WTC11 (cell line): Measurements from ENCODE around the gene NDE1. TPM values are rescaled to one million over a fixed set of nuclear protein-coding genes. Genes with fewer than 3 reads are reported as not detected.

Source experiments
- ATAC-seq: fragments of 200-7000 bp; cut with Tn5 transposase; 2 replicates; pipeline ENCODE4 v1.10.0; 2021; ENCODE audit warnings: mild to moderate bottlenecking, moderate library complexity
- CTCF ChIA-PET: fragments of 300-600 bp; sonication (Branson Sonifier 250); formaldehyde crosslinking; loops from one replicate; lab custom pipeline; 2021; ENCODE audit warnings: antibody characterized with exemption; lab: Charles Lee
- POLR2A ChIA-PET: fragments of 350-600 bp; sonication (Branson Sonifier 250); formaldehyde crosslinking; loops from one replicate; lab custom pipeline; 2021; ENCODE audit warnings: antibody characterized with exemption; lab: Charles Lee
- DNase-seq: peaks from one replicate; pipeline ENCODE4 v3.0.0; 2021; ENCODE audit warnings: low spot score
- H3K27ac Mint-ChIP-seq: 2 replicates; pipeline ENCODE4 v1.8.0; 2021; ENCODE audit warnings: mixed read lengths
- H3K27me3 Mint-ChIP-seq: 2 replicates; pipeline ENCODE4 v1.8.0; 2021; ENCODE audit warnings: low read depth, mild to moderate bottlenecking, moderate library complexity, mixed read lengths
- H3K36me3 Mint-ChIP-seq: 2 replicates; pipeline ENCODE4 v1.8.0; 2021; ENCODE audit warnings: mixed read lengths
- H3K4me1 Mint-ChIP-seq: 2 replicates; pipeline ENCODE4 v1.8.0; 2022; ENCODE audit warnings: mixed read lengths
- H3K4me3 Mint-ChIP-seq: 2 replicates; pipeline ENCODE4 v1.8.0; 2021; ENCODE audit warnings: mild to moderate bottlenecking, moderate library complexity, mixed read lengths
- H3K9me3 Mint-ChIP-seq: 2 replicates; pipeline ENCODE4 v1.8.0; 2021; ENCODE audit warnings: mixed read lengths
- CREB1 ChIP-seq: sonication (generic); formaldehyde crosslinking; IDR thresholded peaks from 2 replicates; pipeline ENCODE4 v1.8.0; 2023; ENCODE audit warnings: mild to moderate bottlenecking, missing genetic modification reagents
- CREM ChIP-seq: sonication (generic); formaldehyde crosslinking; IDR thresholded peaks from 2 replicates; pipeline ENCODE4 v1.8.1; 2022; ENCODE audit warnings: mild to moderate bottlenecking, missing genetic modification reagents, moderate library complexity
- ESRRA ChIP-seq: sonication (generic); formaldehyde crosslinking; IDR thresholded peaks from 2 replicates; pipeline ENCODE4 v1.8.1; 2022; ENCODE audit warnings: mild to moderate bottlenecking, missing genetic modification reagents, borderline replicate concordance
- ETV6 ChIP-seq: sonication (generic); formaldehyde crosslinking; IDR thresholded peaks from 2 replicates; pipeline ENCODE4 v1.8.1; 2022; ENCODE audit warnings: mild to moderate bottlenecking, missing genetic modification reagents
- IRF2 ChIP-seq: sonication (generic); formaldehyde crosslinking; IDR thresholded peaks from 2 replicates; pipeline ENCODE4 v1.8.0; 2022; ENCODE audit warnings: low read depth, missing genetic modification reagents, borderline replicate concordance
- JAZF1 ChIP-seq: fragments of 250-450 bp; sonication (Bioruptor Pico); IDR thresholded peaks from 2 replicates; pipeline ENCODE4 v1.9.0; 2021; ENCODE audit warnings: moderate library complexity, mild to moderate bottlenecking, inconsistent platforms
- NFYB ChIP-seq: sonication (generic); formaldehyde crosslinking; conservative IDR thresholded peaks from 2 replicates; pipeline ENCODE4 v1.8.0; 2022; ENCODE audit warnings: low read depth, missing genetic modification reagents
- NR1H2 ChIP-seq: sonication (generic); formaldehyde crosslinking; IDR thresholded peaks from 2 replicates; pipeline ENCODE4 v1.9.0; 2021; ENCODE audit warnings: mild to moderate bottlenecking, moderate library complexity, missing genetic modification reagents
- RORB ChIP-seq: fragments of 250-450 bp; sonication (Bioruptor Pico); IDR thresholded peaks from 2 replicates; pipeline ENCODE4 v1.9.0; 2021; ENCODE audit warnings: mild to moderate bottlenecking
- SMAD3 ChIP-seq: sonication (generic); formaldehyde crosslinking; IDR thresholded peaks from 2 replicates; pipeline ENCODE4 v1.8.0; 2022; ENCODE audit warnings: missing genetic modification reagents, mild to moderate bottlenecking, borderline replicate concordance
- SMAD4 ChIP-seq: sonication (generic); formaldehyde crosslinking; IDR thresholded peaks from 2 replicates; pipeline ENCODE4 v1.8.0; 2022; ENCODE audit warnings: mild to moderate bottlenecking, missing genetic modification reagents
- TEAD1 ChIP-seq: sonication (generic); formaldehyde crosslinking; IDR thresholded peaks from 2 replicates; pipeline ENCODE4 v1.8.0; 2022; ENCODE audit warnings: mild to moderate bottlenecking, missing genetic modification reagents
- ZNF121 ChIP-seq: sonication (generic); formaldehyde crosslinking; IDR thresholded peaks from 2 replicates; pipeline ENCODE4 v1.8.0; 2023; ENCODE audit warnings: missing genetic modification reagents
- ZNF219 ChIP-seq: sonication (generic); formaldehyde crosslinking; IDR thresholded peaks from 2 replicates; pipeline ENCODE4 v1.8.0; 2023; ENCODE audit warnings: missing genetic modification reagents, mild to moderate bottlenecking, borderline replicate concordance
- ZNF423 ChIP-seq: fragments of 250-450 bp; sonication (Bioruptor Pico); IDR thresholded peaks from 2 replicates; pipeline ENCODE4 v2.1.2; 2022; ENCODE audit warnings: mild to moderate bottlenecking, moderate library complexity
- total RNA-seq: library from RNA; stranded (reverse); gene quantifications from 3 replicates; pipeline ENCODE4 v1.2.3, GENCODE V29; 2021
- TF ChIP-seq, protein P1 (sequence below): sonication (generic); formaldehyde crosslinking; IDR thresholded peaks from 2 replicates; pipeline ENCODE4 v1.8.1; 2023; ENCODE audit warnings: mild to moderate bottlenecking, missing genetic modification reagents, moderate library complexity
- TF ChIP-seq, protein P2 (sequence below): sonication (generic); formaldehyde crosslinking; IDR thresholded peaks from 2 replicates; pipeline ENCODE4 v1.8.1; 2022; ENCODE audit warnings: missing genetic modification reagents, borderline replicate concordance
- TF ChIP-seq, protein P3 (sequence below): fragments of 250-450 bp; sonication (Bioruptor Pico); IDR thresholded peaks from 2 replicates; pipeline ENCODE4 v1.8.0; 2021; ENCODE audit warnings: mild to moderate bottlenecking
- TF ChIP-seq, protein P4 (sequence below): sonication (generic); formaldehyde crosslinking; IDR thresholded peaks from 2 replicates; pipeline ENCODE4 v1.8.1; 2022; ENCODE audit warnings: mild to moderate bottlenecking, moderate library complexity, missing genetic modification reagents
- TF ChIP-seq, protein P5 (sequence below): fragments of 250-450 bp; sonication (Bioruptor Pico); IDR thresholded peaks from 2 replicates; pipeline ENCODE4 v2.1.2; 2022; ENCODE audit warnings: mild to moderate bottlenecking, moderate library complexity
- TF ChIP-seq, protein P6 (sequence below): sonication (generic); formaldehyde crosslinking; IDR thresholded peaks from 2 replicates; pipeline ENCODE4 v1.8.0; 2022; ENCODE audit warnings: mild to moderate bottlenecking, missing genetic modification reagents
- TF ChIP-seq, protein P7 (sequence below): sonication (generic); formaldehyde crosslinking; IDR thresholded peaks from 2 replicates; pipeline ENCODE4 v1.8.0; 2023; ENCODE audit warnings: missing genetic modification reagents

The NDE1 gene
- total RNA-seq, 1 experiment from 2014 or later = 39.4 TPM

DNA sequence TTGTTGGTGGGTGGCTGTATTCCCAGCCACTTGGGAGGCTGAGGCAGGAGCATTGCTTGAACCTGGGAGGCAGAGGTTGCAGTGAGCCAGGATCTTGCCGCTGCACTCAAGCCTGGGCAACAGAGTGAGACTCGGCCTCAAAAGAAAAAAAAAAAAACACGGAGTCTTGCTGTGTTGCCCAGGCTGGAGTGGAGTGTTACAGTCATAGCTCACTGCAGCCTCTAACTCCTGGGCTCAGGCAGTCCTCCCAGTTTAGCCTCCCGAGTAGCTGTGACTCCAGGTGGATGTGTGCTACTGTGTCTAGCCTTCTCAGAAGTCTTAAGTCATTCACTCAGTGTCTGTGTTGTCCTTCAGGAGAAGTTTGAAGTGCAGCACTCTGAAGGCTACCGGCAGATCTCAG lies 27.4 kb downstream of the NDE1 start:
- no peak for ATAC-seq
- Mint-ChIP-seq H3K36me3 (peaks cover 20% of the 10 kb centered on the region), H3K4me1 (peaks cover 6% of the 10 kb centered on the region; the same call in 1 of the 2 replicates)
- CTCF ChIA-PET = no interaction called here
- peak; percentile 51 for TF ChIP-seq ZNF121 (CRISPR knock-in tag)
- TF ChIP-seq SMAD3 = no peak
- TF ChIP-seq, all 79 proteins: peak for 1
- POLR2A ChIA-PET = no interaction called here
- H3K4me3 Mint-ChIP-seq = no peak overlapping the region
- DNase-seq = no peak
- no peaks in the 10 kb centered on the region for H3K27me3 Mint-ChIP-seq
- no peaks in the 10 kb centered on the region for H3K9me3 Mint-ChIP-seq
- H3K27ac Mint-ChIP-seq = no peak overlapping the region

DNA sequence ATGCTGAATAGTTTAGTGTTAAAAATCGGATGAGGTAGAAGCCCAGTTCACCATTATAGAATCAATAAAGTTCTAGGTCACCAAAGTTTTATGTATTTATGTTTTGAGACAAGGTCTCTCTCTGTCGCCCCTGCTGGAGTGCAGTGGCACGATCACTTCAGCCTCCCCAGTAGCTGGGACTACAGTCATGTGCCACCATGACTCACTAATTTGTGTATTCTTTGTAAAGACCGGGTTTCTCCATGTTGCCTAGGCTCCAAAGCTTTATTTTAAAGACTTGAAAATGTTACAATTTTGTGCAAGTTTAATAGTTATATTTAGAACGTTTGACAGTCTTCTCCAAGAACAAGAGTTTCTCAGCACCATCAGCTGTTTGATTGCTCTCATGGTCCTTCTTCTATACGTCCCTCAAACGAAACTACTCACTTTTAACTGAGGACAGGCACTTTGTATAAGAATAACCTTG lies 32.1 kb downstream of the NDE1 start:
- H3K4me3 Mint-ChIP-seq = no peak overlapping the region
- H3K27me3 Mint-ChIP-seq = no peaks in the 10 kb centered on the region
- ChIA-PET POLR2A (no interaction called here), CTCF (interaction anchor here (0.6 to 3.0 kb wide), 16 partner anchors 10 to 62 kb away, joined by 3 to 12 read pairs (median 4); partner anchors contain the start of gene MARF1)
- ATAC-seq (peak; percentile 76), DNase-seq (peak; percentile 58)
- H3K9me3 Mint-ChIP-seq = no peaks in the 10 kb centered on the region
- H3K36me3 Mint-ChIP-seq = peaks cover 20% of the 10 kb centered on the region
- peak overlapping the region; percentile 26; the same call in 1 of the 2 replicates for H3K27ac Mint-ChIP-seq
- H3K4me1 Mint-ChIP-seq = 0 out of 2 replicates have a peak, but pooled peaks cover 3% of the 10 kb centered on the region
- no peak for TF ChIP-seq IRF2 (CRISPR knock-in tag)
- TF ChIP-seq, protein P1, sequence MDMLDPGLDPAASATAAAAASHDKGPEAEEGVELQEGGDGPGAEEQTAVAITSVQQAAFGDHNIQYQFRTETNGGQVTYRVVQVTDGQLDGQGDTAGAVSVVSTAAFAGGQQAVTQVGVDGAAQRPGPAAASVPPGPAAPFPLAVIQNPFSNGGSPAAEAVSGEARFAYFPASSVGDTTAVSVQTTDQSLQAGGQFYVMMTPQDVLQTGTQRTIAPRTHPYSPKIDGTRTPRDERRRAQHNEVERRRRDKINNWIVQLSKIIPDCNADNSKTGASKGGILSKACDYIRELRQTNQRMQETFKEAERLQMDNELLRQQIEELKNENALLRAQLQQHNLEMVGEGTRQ (CRISPR knock-in tag) = peak; percentile 11; the same call in 1 of the 2 replicates

DNA sequence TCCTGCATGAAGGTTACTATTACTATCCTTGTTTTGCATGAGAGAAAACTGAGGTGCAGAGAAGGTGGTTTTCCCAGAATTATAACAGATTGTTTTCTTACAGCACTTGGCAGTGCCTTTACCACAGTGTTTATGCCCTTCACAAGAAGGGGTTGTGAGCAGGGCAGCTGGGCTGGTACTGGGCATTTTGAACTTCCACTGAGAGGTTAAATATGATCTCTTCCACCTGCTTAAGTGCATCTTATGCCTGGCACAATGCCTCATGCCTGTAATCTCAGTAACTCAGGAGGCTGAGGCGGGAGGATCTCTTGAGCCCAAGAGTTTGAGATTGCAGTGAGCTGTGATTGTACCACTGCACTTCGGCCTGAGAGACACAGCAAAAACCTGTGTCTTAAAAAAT lies 36.2 kb downstream of the NDE1 start:
- Mint-ChIP-seq H3K36me3 (peaks cover 21% of the 10 kb centered on the region), H3K9me3 (no peaks in the 10 kb centered on the region), H3K27ac (no peak overlapping the region)

More for the DNA sequence above, 36.2 kb downstream of the NDE1 start:
- Mint-ChIP-seq H3K4me3 (no peak overlapping the region), H3K27me3 (no peaks in the 10 kb centered on the region), H3K4me1 (0 out of 2 replicates have a peak, but pooled peaks cover 3% of the 10 kb centered on the region)
- TF ChIP-seq, protein P2, sequence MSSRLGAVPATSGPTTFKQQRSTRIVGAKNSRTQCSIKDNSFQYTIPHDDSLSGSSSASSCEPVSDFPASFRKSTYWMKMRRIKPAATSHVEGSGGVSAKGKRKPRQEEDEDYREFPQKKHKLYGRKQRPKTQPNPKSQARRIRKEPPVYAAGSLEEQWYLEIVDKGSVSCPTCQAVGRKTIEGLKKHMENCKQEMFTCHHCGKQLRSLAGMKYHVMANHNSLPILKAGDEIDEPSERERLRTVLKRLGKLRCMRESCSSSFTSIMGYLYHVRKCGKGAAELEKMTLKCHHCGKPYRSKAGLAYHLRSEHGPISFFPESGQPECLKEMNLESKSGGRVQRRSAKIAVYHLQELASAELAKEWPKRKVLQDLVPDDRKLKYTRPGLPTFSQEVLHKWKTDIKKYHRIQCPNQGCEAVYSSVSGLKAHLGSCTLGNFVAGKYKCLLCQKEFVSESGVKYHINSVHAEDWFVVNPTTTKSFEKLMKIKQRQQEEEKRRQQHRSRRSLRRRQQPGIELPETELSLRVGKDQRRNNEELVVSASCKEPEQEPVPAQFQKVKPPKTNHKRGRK (CRISPR knock-in tag) = no peak
- TF ChIP-seq JAZF1 (CRISPR knock-in tag) = no peak
- TF ChIP-seq, protein P3, sequence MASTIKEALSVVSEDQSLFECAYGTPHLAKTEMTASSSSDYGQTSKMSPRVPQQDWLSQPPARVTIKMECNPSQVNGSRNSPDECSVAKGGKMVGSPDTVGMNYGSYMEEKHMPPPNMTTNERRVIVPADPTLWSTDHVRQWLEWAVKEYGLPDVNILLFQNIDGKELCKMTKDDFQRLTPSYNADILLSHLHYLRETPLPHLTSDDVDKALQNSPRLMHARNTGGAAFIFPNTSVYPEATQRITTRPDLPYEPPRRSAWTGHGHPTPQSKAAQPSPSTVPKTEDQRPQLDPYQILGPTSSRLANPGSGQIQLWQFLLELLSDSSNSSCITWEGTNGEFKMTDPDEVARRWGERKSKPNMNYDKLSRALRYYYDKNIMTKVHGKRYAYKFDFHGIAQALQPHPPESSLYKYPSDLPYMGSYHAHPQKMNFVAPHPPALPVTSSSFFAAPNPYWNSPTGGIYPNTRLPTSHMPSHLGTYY (CRISPR knock-in tag) = no peak
- TF ChIP-seq ZNF219 (CRISPR knock-in tag) = no peak
- TF ChIP-seq, protein P4, sequence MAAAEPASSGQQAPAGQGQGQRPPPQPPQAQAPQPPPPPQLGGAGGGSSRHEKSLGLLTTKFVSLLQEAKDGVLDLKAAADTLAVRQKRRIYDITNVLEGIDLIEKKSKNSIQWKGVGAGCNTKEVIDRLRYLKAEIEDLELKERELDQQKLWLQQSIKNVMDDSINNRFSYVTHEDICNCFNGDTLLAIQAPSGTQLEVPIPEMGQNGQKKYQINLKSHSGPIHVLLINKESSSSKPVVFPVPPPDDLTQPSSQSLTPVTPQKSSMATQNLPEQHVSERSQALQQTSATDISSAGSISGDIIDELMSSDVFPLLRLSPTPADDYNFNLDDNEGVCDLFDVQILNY = no peak
- no peak for TF ChIP-seq CREB1 (CRISPR knock-in tag)
- TF ChIP-seq, protein P5, sequence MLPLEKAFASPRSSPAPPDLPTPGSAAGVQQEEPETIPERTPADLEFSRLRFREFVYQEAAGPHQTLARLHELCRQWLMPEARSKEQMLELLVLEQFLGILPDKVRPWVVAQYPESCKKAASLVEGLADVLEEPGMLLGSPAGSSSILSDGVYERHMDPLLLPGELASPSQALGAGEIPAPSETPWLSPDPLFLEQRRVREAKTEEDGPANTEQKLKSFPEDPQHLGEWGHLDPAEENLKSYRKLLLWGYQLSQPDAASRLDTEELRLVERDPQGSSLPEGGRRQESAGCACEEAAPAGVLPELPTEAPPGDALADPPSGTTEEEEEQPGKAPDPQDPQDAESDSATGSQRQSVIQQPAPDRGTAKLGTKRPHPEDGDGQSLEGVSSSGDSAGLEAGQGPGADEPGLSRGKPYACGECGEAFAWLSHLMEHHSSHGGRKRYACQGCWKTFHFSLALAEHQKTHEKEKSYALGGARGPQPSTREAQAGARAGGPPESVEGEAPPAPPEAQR (CRISPR knock-in tag) = no peak
- TF ChIP-seq RORB (CRISPR knock-in tag) = no peak
- TF ChIP-seq, protein P1 (CRISPR knock-in tag) = no peak
- no peak for TF ChIP-seq TEAD1 (CRISPR knock-in tag)
- TF ChIP-seq, protein P6, sequence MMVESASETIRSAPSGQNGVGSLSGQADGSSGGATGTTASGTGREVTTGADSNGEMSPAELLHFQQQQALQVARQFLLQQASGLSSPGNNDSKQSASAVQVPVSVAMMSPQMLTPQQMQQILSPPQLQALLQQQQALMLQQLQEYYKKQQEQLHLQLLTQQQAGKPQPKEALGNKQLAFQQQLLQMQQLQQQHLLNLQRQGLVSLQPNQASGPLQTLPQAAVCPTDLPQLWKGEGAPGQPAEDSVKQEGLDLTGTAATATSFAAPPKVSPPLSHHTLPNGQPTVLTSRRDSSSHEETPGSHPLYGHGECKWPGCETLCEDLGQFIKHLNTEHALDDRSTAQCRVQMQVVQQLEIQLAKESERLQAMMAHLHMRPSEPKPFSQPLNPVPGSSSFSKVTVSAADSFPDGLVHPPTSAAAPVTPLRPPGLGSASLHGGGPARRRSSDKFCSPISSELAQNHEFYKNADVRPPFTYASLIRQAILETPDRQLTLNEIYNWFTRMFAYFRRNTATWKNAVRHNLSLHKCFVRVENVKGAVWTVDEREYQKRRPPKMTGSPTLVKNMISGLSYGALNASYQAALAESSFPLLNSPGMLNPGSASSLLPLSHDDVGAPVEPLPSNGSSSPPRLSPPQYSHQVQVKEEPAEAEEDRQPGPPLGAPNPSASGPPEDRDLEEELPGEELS (CRISPR knock-in tag) = no peak
- no peak for TF ChIP-seq ETV6
- no peak for TF ChIP-seq CREM (CRISPR knock-in tag)
- no peak for TF ChIP-seq NR1H2 (CRISPR knock-in tag)
- TF ChIP-seq NFYB (CRISPR knock-in tag) = no peak
- no peak for TF ChIP-seq IRF2 (CRISPR knock-in tag)
- TF ChIP-seq ESRRA (CRISPR knock-in tag) = no peak
- TF ChIP-seq, protein P7, sequence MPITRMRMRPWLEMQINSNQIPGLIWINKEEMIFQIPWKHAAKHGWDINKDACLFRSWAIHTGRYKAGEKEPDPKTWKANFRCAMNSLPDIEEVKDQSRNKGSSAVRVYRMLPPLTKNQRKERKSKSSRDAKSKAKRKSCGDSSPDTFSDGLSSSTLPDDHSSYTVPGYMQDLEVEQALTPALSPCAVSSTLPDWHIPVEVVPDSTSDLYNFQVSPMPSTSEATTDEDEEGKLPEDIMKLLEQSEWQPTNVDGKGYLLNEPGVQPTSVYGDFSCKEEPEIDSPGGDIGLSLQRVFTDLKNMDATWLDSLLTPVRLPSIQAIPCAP (CRISPR knock-in tag) = no peak
- no peak for TF ChIP-seq ZNF423 (CRISPR knock-in tag)
- no peak for TF ChIP-seq SMAD4 (CRISPR knock-in tag)
- DNase-seq (no peak), ATAC-seq (no peak)
- POLR2A ChIA-PET = no interaction called here
- CTCF ChIA-PET = no interaction called here
